CD4-positive, alpha-beta T cell treated with Interleukin-4 for 1 hour (primary cell): ENCODE results near the gene LTBP2.

Source experiments
- DNase-seq, 2 donors: peaks; one replicate each; pipeline ENCODE4 v3.0.0-alpha.2; 2020 to 2022

LTBP2 gene

GRCh38 chr14:74522740-74523139, 89.3 kb downstream of the LTBP2 start:
- no peak for DNase-seq

GRCh38 chr14:74521756-74522155, 90.3 kb downstream of the LTBP2 start:
- no peak for DNase-seq

GRCh38 chr14:74519316-74520074, 92.5 kb downstream of the LTBP2 start:
- DNase-seq = no peak

DNA sequence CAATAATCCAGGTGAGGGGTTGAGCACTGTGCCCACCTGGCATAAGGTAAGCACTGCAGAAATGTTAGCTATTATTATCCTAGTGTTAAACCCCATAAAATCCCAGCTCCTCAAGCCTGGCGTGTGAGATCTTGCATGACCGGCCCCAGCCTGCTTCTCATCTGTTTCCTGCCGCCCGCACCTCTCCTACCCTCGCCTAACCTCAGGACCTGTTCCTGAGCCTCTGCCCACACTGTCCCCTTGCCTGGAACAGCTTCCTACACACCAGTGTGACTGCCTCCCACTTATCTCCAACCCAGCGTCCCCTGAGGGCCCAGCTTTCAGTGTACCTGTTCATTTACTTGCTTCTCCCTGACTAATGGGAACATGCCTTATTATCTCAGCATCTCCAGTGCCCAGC, 93.8 kb downstream of the LTBP2 start:
- no peak for DNase-seq

- no peak for DNase-seq
Measured at GRCh38 chr14:74517731-74518130, 94.3 kb downstream of the LTBP2 start.

DNA sequence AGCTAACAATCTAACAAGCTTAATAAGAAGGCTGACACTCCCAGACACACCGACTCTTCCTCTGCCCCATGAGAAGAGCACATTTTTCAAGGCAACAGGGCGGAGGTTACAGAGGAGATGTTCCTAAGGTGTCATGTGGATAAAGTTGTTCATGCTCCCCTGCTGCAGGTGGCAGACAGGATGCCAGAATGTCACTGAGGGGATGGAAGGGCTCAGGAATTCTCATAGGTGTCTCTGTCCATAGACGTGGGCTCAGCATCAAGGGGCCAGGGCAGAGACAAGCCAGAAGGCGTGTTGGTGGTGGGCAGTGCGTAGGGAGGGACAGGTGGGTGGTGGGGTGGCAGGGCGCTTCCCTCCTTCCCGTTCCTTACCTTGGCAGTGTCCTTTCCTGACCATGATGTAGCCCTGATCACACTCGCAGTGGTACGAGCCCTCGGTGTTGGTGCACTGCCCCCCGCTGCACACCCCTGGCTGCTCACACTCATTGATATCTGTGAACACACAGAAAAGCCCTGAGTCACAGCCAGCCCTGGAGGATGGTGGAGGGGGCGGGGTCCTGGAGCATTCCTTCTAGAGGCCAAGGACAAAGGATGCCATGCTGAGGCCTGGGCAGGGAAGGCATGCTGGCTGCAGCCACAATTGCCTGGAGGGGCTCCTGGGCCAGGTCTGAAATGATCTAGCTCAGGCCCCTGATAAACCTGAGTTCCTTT, 95.4 kb downstream of the LTBP2 start:
- DNase-seq = no peak

- no peak for DNase-seq
Measured at GRCh38 chr14:74515891-74516412, 96.1 kb downstream of the LTBP2 start.

- DNase-seq = no peak
Measured at GRCh38 chr14:74514471-74514941, 97.5 kb downstream of the LTBP2 start.

GRCh38 chr14:74511966-74512830, 99.8 kb downstream of the LTBP2 start:
- no peak for DNase-seq

DNA sequence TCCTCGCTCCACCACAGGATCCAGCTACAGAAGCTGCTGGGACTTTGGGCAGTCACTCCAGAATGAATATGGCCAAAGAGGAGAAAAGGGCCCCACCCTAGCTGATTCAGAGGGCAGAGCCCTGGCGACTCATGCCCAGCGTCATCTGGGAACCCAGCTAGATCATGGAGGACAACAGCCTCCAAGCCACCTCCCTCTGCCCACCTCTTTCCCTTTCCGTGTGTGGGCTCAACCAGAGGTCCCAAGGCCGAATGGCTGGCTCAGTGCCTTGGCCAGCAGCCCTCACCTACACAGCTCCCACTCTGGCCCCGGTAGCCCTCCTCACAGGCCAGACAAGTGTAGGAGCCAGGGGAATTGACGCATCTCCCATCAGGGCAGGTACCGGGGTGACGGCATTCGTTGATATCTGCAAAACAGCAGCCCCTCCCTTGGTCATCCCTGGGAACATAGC, 101.1 kb downstream of the LTBP2 start:
- no peak for DNase-seq

DNA sequence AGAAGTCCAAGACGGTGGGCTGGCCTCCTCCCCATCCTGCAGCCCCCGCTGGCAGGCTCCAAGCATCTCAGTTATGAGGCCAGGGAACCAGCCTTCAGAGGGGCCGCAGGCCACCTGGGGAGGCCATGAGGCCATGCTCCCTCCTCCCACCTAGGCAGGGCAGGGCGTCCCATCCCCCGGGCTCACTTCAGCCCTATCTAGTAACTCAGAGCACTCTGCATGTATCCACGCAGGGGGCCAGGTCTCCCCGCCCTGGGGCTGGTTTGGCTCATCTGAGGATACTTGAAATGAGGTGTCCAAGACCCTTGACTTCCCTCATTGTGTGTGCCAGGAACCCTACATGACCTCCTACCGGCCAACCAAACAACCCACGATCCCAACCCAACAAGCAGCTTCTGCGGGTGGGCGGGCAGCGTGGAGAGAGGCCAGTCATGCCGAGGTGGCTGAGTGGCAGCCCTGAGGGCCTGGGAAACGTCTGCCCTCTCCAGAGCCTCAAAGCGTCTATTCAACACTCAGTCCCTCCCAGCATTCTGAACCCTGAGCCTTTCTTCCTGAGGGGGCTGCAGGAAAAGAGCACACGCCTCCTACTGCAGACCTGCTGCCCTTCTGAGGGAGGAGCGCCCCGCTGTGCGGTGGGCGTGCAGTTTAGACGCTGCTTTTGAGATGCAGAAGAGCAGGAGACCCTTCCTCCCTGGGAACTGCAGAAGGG, 101.7 kb downstream of the LTBP2 start:
- no peak for DNase-seq

GRCh38 chr14:74509587-74510222, 102.3 kb downstream of the LTBP2 start:
- DNase-seq = no peak

GRCh38 chr14:74508844-74509428, 103.1 kb downstream of the LTBP2 start:
- no peak for DNase-seq

DNA sequence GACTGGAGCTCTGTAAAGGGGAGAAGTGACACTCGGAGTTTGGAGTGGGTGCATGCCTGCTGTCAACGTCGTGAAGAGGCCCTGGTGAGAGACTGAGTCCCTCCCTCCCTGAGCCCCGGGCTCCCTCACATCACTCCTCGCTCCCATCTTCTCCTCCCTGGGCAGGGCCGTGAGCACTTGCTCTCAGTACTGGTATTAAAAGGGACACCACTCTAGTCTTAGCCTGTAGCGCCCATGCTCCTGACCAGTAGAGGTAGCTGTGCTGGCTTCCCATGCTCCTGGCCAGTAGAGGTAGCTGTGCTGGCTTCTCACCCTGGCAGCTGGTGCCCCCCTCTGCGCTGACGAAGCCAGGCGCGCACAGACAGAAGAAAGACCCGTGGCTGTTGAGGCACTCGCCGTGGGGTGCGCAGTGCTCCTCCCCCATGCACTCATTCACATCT, 103.7 kb downstream of the LTBP2 start:
- no peak for DNase-seq

GRCh38 chr14:74507840-74508239, 104.2 kb downstream of the LTBP2 start:
- DNase-seq = no peak

GRCh38 chr14:74507085-74507484, 105.0 kb downstream of the LTBP2 start:
- DNase-seq = no peak

- DNase-seq = no peak
Measured at GRCh38 chr14:74506411-74506851, 105.6 kb downstream of the LTBP2 start.

DNA sequence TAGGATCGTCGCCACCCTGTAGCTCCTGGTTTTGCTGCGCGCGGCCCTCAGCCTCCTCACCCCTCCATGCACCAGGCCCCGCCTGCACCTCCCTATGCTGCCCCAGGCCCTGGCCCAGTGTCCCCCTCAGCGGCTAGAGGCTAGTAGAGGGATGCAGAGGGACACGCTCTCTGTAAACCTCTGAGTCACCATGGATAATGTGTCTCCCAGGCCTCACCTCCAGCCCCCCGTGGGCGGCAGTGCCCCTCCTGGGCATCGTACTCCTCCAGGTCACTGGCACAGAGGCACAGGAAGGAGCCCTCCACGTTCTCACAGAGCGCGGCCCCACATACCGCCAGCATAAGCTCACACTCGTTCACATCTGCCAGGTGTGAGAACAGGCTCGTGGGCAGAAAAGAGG, 106.2 kb downstream of the LTBP2 start:
- no peak for DNase-seq

- DNase-seq = no peak
Measured at GRCh38 chr14:74504874-74505720, 106.9 kb downstream of the LTBP2 start.

DNA sequence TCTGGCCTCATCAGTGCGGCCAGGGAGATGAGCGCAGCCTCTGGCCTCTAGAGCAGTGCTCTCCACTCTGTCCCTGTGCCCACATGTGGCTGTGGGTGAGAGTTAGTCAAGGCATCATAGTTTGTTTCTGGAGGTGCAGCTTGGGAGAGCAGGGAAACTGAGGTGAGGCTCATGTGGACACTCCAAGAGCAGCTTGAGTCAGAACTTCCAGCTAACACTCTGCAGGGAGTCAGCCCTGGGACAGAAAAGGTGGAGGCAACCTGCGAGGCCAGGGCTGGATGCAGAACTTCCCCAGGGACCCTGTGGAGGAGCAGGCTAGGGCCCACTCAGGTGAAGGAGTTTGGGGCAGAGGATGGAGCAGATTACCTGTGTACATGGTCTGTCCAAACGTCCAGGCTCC, 107.6 kb downstream of the LTBP2 start:
- no peak for DNase-seq
